Glutamatergic neuron (in vitro differentiated cells): ENCODE measurements around the gene ATP8B4. TPM values are rescaled to one million over a fixed set of nuclear protein-coding genes. Genes with fewer than 3 reads are reported as not detected.
"Not testable (repeated sequence)": the region's sequence is repeated elsewhere in the genome, so short reads cannot be mapped to it uniquely, and the experiment has no call there.

Source experiments
- DNase-seq: peaks from one replicate; pipeline ENCODE4 v3.0.0; 2022
- H3K27ac Mint-ChIP-seq: one replicate; pipeline ENCODE4 v1.8.0; 2020; ENCODE audit warnings: mild to moderate bottlenecking, mixed read lengths, inconsistent platforms; ENCODE audit not compliant: unreplicated experiment
- H3K27me3 Mint-ChIP-seq: one replicate; pipeline ENCODE4 v1.8.0; 2020; ENCODE audit warnings: mild to moderate bottlenecking, moderate library complexity, mixed read lengths, inconsistent platforms; ENCODE audit not compliant: unreplicated experiment
- H3K36me3 Mint-ChIP-seq: one replicate; pipeline ENCODE4 v1.8.0; 2020; ENCODE audit warnings: mild to moderate bottlenecking, mixed read lengths, inconsistent platforms; ENCODE audit not compliant: unreplicated experiment
- H3K4me1 Mint-ChIP-seq: one replicate; pipeline ENCODE4 v1.8.0; 2020; ENCODE audit warnings: mild to moderate bottlenecking, low read depth, mixed read lengths, inconsistent platforms; ENCODE audit not compliant: unreplicated experiment
- H3K4me3 Mint-ChIP-seq: one replicate; pipeline ENCODE4 v1.8.0; 2020; ENCODE audit warnings: mild to moderate bottlenecking, mixed read lengths, inconsistent platforms; ENCODE audit not compliant: unreplicated experiment
- H3K9me3 Mint-ChIP-seq: one replicate; pipeline ENCODE4 v1.8.0; 2020; ENCODE audit warnings: mild to moderate bottlenecking, moderate library complexity, mixed read lengths, inconsistent platforms; ENCODE audit not compliant: unreplicated experiment
- total RNA-seq: library from RNA; stranded (reverse); fragmentation: NEBNext Ultra II Directional; extraction: Animal tissue kit (Norgen Biotek cat#: 25700); gene quantifications from one replicate; pipeline ENCODE4 v1.2.1, GENCODE V29; 2021; ENCODE audit not compliant: unreplicated experiment
- TF ChIP-seq, protein P1 (sequence below): fragments of 200-600 bp; sonication (generic); IDR thresholded peaks from one replicate; pipeline ENCODE4 v1.5.0; 2021; ENCODE audit not compliant: partially characterized antibody, unreplicated experiment

ATP8B4 gene
- total RNA-seq, 1 donor from 2014 or later, result not detected

DNA sequence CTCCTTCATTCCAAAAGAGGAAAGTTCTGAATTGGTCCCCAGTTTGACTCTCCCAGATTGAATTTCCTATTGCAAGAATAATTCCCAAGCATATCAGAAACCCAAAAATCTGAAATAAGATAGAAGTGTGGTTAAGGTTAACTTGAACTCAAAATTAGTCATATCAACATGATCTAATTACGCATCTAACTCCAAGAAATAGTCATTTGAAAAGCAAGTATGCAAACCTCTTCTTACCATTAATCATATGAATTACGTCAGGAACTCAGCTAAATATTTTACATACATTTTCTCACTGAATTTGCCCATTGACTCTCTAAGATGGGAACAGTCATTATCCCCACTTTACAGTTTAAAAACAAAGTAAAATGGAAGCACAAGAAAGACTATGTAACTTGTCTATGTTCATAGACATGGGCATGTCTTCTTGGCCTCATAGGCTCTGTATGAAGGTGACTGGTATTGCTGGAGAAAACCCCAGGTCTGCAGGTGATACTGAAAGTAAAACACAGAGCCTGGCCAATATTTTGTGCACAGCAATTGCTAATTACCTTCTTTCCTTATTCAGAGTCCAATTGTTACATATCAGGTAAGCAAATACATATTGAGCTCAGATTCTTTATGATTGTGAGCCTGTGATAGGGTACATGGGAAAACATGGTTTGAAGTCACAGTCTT lies 139.2 kb downstream of the ATP8B4 start:
- Mint-ChIP-seq H3K4me3 (no peak overlapping the region), H3K27me3 (no peaks in the 10 kb centered on the region), H3K9me3 (peaks cover 1% of the 10 kb centered on the region), H3K36me3 (no peaks in the 10 kb centered on the region), H3K4me1 (no peaks in the 10 kb centered on the region), H3K27ac (no peak overlapping the region)
- no peak for DNase-seq
- TF ChIP-seq, protein P1, sequence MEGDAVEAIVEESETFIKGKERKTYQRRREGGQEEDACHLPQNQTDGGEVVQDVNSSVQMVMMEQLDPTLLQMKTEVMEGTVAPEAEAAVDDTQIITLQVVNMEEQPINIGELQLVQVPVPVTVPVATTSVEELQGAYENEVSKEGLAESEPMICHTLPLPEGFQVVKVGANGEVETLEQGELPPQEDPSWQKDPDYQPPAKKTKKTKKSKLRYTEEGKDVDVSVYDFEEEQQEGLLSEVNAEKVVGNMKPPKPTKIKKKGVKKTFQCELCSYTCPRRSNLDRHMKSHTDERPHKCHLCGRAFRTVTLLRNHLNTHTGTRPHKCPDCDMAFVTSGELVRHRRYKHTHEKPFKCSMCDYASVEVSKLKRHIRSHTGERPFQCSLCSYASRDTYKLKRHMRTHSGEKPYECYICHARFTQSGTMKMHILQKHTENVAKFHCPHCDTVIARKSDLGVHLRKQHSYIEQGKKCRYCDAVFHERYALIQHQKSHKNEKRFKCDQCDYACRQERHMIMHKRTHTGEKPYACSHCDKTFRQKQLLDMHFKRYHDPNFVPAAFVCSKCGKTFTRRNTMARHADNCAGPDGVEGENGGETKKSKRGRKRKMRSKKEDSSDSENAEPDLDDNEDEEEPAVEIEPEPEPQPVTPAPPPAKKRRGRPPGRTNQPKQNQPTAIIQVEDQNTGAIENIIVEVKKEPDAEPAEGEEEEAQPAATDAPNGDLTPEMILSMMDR, result no peak

DNA sequence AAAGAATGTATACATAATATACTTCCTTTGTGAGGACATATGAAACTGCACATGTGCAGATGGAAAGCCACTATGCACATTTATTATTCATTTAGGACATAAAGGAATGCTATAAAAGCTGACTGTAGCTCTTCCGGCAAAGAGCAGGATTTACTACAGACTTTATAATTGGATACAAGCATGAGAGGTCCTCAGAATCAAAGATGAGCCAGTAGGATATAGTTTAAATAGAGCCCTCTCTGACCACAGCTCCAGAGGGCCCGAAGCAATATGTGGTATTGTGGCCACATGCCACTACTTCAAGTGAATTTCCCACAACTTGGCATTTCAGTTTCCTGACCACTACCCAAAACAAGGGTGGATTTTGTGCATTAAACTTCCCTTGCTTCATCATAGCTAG lies 140.9 kb downstream of the ATP8B4 start:
- no peaks in the 10 kb centered on the region for H3K4me1 Mint-ChIP-seq
- no peak overlapping the region for H3K4me3 Mint-ChIP-seq
- no peaks in the 10 kb centered on the region for H3K9me3 Mint-ChIP-seq
- H3K36me3 Mint-ChIP-seq, result no peaks in the 10 kb centered on the region
- H3K27ac Mint-ChIP-seq, result no peak overlapping the region
- TF ChIP-seq, protein P1, result no peak
- DNase-seq, result no peak
- no peaks in the 10 kb centered on the region for H3K27me3 Mint-ChIP-seq

DNA sequence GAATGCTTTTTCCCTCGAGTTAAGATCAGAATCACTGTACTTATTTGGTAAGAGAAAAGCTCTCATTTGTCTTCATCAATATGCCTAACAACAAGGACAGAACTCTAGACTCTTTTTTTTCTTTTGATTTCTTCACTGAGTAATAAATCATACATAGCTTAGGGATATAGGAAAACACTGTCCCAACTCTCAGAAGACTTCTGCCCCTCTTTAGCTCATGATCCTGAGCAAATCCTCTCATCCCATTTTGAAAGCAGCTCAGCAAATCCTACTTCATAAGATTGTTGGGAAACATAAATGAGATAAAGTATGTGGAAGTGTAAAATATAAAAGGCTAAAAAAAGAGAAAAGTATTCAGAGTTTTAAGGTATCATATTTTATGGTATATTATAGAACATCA lies 141.7 kb downstream of the ATP8B4 start:
- H3K4me1 Mint-ChIP-seq, result no peaks in the 10 kb centered on the region
- H3K27ac Mint-ChIP-seq, result no peak overlapping the region
- H3K4me3 Mint-ChIP-seq, result no peak overlapping the region
- no peaks in the 10 kb centered on the region for H3K9me3 Mint-ChIP-seq
- no peaks in the 10 kb centered on the region for H3K27me3 Mint-ChIP-seq
- TF ChIP-seq, protein P1, result no peak
- DNase-seq, result no peak
- H3K36me3 Mint-ChIP-seq, result no peaks in the 10 kb centered on the region

DNA sequence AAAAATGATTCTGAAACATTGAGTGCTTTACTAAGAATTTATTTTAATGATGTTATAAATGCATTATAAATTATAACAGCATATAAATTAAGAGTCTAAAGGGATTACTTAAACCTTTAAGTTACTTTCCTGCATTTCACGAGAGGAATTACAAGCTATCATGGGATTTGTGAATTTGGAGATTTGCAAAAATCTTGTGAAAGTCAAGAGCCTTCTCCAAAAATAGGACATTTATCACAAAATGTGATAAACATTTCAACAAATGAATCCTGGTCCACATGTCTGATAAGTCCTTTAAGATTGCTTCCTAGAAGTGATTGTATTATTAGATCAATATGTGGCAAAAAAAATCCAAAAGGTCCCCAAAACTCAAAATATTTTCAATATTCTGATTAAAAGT lies 154.5 kb downstream of the ATP8B4 start:
- Mint-ChIP-seq H3K4me3 (no peak overlapping the region), H3K36me3 (peaks cover 4% of the 10 kb centered on the region), H3K27ac (no peak overlapping the region), H3K4me1 (no peaks in the 10 kb centered on the region), H3K27me3 (no peaks in the 10 kb centered on the region), H3K9me3 (peaks cover 1% of the 10 kb centered on the region)
- no peak for DNase-seq
- TF ChIP-seq, protein P1, result no peak

DNA sequence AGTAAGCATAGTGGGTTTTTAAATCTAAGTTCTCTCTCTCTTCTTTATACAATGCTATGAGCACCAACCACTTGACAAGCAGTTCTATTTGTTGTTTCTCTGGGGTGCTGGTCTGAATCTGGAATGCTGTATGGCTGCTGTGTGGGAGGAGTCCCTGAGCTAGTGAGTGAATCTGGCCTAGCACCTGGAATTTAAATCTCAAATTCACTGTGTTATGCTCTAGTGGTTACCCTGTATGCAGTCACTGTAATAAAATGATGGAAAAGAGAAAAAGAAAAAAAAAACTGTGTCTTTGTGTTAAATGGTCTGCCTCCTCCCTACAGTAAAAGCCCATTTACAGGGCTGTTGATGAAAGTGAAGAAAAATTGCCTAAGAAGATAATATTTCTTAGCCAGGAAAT lies 155.0 kb downstream of the ATP8B4 start:
- Mint-ChIP-seq H3K27me3 (no peaks in the 10 kb centered on the region), H3K4me3 (no peak overlapping the region), H3K27ac (no peak overlapping the region), H3K4me1 (no peaks in the 10 kb centered on the region), H3K9me3 (peaks cover 1% of the 10 kb centered on the region), H3K36me3 (peaks cover 4% of the 10 kb centered on the region)
- TF ChIP-seq, protein P1, result no peak
- DNase-seq, result no peak

DNA sequence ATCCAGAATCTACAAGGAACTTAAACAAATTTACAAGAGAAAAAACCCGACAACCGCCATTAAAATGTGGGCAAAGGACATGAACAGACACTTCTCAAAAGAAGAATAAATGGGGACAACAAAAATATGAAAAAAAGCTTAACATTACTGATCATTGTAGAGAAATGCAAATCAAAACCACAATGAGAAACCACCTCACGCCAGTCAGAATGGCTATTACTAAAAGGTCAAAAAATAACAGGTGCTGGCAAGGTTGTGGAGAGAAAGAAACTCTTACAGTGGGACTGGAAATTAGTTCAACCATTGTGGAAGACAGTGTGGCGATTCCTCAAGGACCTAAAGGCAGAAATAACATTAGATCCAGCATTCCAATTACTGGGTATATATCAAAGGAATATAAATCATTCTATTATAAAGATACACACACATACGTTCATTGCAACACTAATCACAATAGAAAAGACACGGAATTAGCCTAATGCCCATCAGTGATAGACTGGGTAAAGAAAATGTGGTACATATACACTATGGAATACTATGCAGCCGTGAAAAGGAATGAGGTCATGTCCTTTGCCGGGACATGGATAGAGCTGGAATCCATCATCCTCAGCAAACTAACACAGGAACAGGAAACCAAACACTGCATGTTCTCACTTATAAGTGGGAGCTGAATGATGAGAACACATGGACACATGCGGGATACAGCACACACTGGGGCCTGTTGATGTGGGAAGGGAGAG lies 155.8 kb downstream of the ATP8B4 start:
- DNase-seq, H3K36me3 Mint-ChIP-seq: not testable (repeated sequence)

More for the DNA sequence above, 155.8 kb downstream of the ATP8B4 start:
- not testable (repeated sequence) for H3K4me3 Mint-ChIP-seq, H3K9me3 Mint-ChIP-seq, H3K27ac Mint-ChIP-seq, H3K4me1 Mint-ChIP-seq, H3K27me3 Mint-ChIP-seq
